SU-DHL-6 (cell line): Measurements from ENCODE around the gene OPA3.

Source experiments
- H2AFZ ChIP-seq: fragments of 200-600 bp; sonication (generic); 2 replicates; pipeline ENCODE4 v1.6.1; 2014; ENCODE audit warnings: low read depth, mild to moderate bottlenecking, moderate library complexity, mixed read lengths, antibody characterized with exemption, low read length; ENCODE audit not compliant: severe bottlenecking
- H3F3A ChIP-seq: fragments of 200-600 bp; shearing (Covaris generic); 2 replicates; pipeline ENCODE4 v1.6.0; 2016; ENCODE audit warnings: antibody characterized with exemption, mild to moderate bottlenecking; ENCODE audit not compliant: insufficient read depth
- H3K27ac ChIP-seq: fragments of 200-600 bp; sonication (generic); 2 replicates; pipeline ENCODE4 v1.5.1; 2016; ENCODE audit warnings: low read depth, mild to moderate bottlenecking, low read length, moderate library complexity, mixed read lengths
- H3K27me3 ChIP-seq: fragments of 200-600 bp; sonication (generic), shearing (Covaris generic); 2 replicates; pipeline ENCODE4 v1.6.0; 2014; ENCODE audit warnings: mild to moderate bottlenecking, low read length
- H3K36me3 ChIP-seq: fragments of 200-600 bp; sonication (generic); 2 replicates; pipeline ENCODE4 v1.6.1; 2014; ENCODE audit warnings: mild to moderate bottlenecking, low read length, mixed read lengths
- H3K4me2 ChIP-seq: fragments of 300-600, 200-600 bp; shearing (Covaris generic), sonication (generic); 2 replicates; pipeline ENCODE4 v1.6.0; 2014; ENCODE audit warnings: low read length, low read depth, mild to moderate bottlenecking; ENCODE audit not compliant: poor library complexity, severe bottlenecking
- H3K4me3 ChIP-seq: fragments of 200-600 bp; sonication (generic); 2 replicates; pipeline ENCODE4 v1.5.1; 2014; ENCODE audit warnings: antibody characterized with exemption, low read length, mild to moderate bottlenecking, mixed read lengths; ENCODE audit not compliant: insufficient read depth, poor library complexity, severe bottlenecking
- H3K79me2 ChIP-seq: fragments of 200-600 bp; sonication (generic); 2 replicates; pipeline ENCODE4 v1.6.1; 2014; ENCODE audit warnings: mild to moderate bottlenecking, low read length, moderate library complexity; ENCODE audit not compliant: insufficient read depth
- H3K9ac ChIP-seq: fragments of 200-600 bp; sonication (generic); 2 replicates; pipeline ENCODE4 v1.7.0; 2014; ENCODE audit warnings: mild to moderate bottlenecking, low read length
- H3K9me2 ChIP-seq: fragments of 200-600 bp; sonication (generic); replicated peaks from 2 replicates; pipeline ENCODE4 v1.6.1; 2014; ENCODE audit warnings: low read length; ENCODE audit not compliant: insufficient read depth
- H3K9me3 ChIP-seq: fragments of 200-600 bp; sonication (generic); 2 replicates; pipeline ENCODE4 v1.6.1; 2014; ENCODE audit warnings: low read length, mixed read lengths; ENCODE audit not compliant: insufficient read depth
- H4K20me1 ChIP-seq: fragments of 200-600 bp; sonication (generic); 2 replicates; pipeline ENCODE4 v1.6.1; 2014; ENCODE audit warnings: low read depth, mild to moderate bottlenecking, antibody characterized with exemption, low read length, moderate library complexity, mixed read lengths
- CTCF ChIP-seq: fragments of 200-600 bp; sonication (generic); IDR thresholded peaks from one replicate; pipeline ENCODE4 v1.5.1; 2017; ENCODE audit warnings: antibody characterized with exemption, mild to moderate bottlenecking, low read length, moderate library complexity; ENCODE audit not compliant: insufficient read depth, poor library complexity, severe bottlenecking
- EZH2phosphoT487 ChIP-seq: fragments of 200-600 bp; sonication (generic), shearing (Covaris generic); conservative IDR thresholded peaks from 2 replicates; pipeline ENCODE4 v1.6.1; 2018; ENCODE audit warnings: mild to moderate bottlenecking, antibody characterized with exemption, low read length, moderate library complexity, mixed read lengths

Gene OPA3

GRCh38 chr19:45547211-45547770 is 37.3 kb downstream of the OPA3 start:
- no peak overlapping the region for H3K27ac ChIP-seq
- H3F3A ChIP-seq = no peaks in the 10 kb centered on the region
- TF ChIP-seq EZH2phosphoT487 (no peak), CTCF (no peak)
- H3K4me2 ChIP-seq = no peak overlapping the region
- H2AFZ ChIP-seq = no peak overlapping the region
- no peak overlapping the region for H3K4me3 ChIP-seq
- H3K79me2 ChIP-seq = no peaks in the 10 kb centered on the region
- H3K9ac ChIP-seq = no peak overlapping the region
- H4K20me1 ChIP-seq = no peaks in the 10 kb centered on the region
- H3K27me3 ChIP-seq = no peaks in the 10 kb centered on the region
- no peaks in the 10 kb centered on the region for H3K9me3 ChIP-seq
- H3K9me2 ChIP-seq = no peaks in the 10 kb centered on the region
- H3K36me3 ChIP-seq = no peaks in the 10 kb centered on the region

GRCh38 chr19:45542234-45542668 is 42.4 kb downstream of the OPA3 start:
- no peaks in the 10 kb centered on the region for H3K79me2 ChIP-seq
- no peak for TF ChIP-seq EZH2phosphoT487
- TF ChIP-seq CTCF = no peak
- no peak overlapping the region for H3K4me3 ChIP-seq
- no peak overlapping the region for H2AFZ ChIP-seq
- no peaks in the 10 kb centered on the region for H3K9me3 ChIP-seq
- no peaks in the 10 kb centered on the region for H3F3A ChIP-seq
- H3K9me2 ChIP-seq = no peaks in the 10 kb centered on the region
- H4K20me1 ChIP-seq = no peaks in the 10 kb centered on the region
- no peaks in the 10 kb centered on the region for H3K36me3 ChIP-seq
- H3K9ac ChIP-seq = no peak overlapping the region
- no peak overlapping the region for H3K4me2 ChIP-seq
- no peak overlapping the region for H3K27ac ChIP-seq
- H3K27me3 ChIP-seq = no peaks in the 10 kb centered on the region

GRCh38 chr19:45539459-45539858 is 45.1 kb downstream of the OPA3 start:
- H4K20me1 ChIP-seq = no peaks in the 10 kb centered on the region
- no peak for TF ChIP-seq CTCF
- no peak for TF ChIP-seq EZH2phosphoT487
- no peaks in the 10 kb centered on the region for H3K9me2 ChIP-seq
- no peaks in the 10 kb centered on the region for H3K9me3 ChIP-seq
- no peaks in the 10 kb centered on the region for H3K36me3 ChIP-seq
- H3K4me3 ChIP-seq = no peak overlapping the region
- H3K79me2 ChIP-seq = no peaks in the 10 kb centered on the region
- no peak overlapping the region for H3K4me2 ChIP-seq
- H3K9ac ChIP-seq = no peak overlapping the region
- no peaks in the 10 kb centered on the region for H3K27me3 ChIP-seq
- no peak overlapping the region for H3K27ac ChIP-seq
- no peak overlapping the region for H2AFZ ChIP-seq
- H3F3A ChIP-seq = no peaks in the 10 kb centered on the region

- Histone ChIP-seq H3K4me3 (no peak overlapping the region), H2AFZ (no peak overlapping the region), H3K4me2 (no peak overlapping the region), H3K9me3 (no peaks in the 10 kb centered on the region), H3K27me3 (no peaks in the 10 kb centered on the region), H3K79me2 (no peaks in the 10 kb centered on the region), H3K27ac (no peak overlapping the region), H3K9ac (no peak overlapping the region), H4K20me1 (no peaks in the 10 kb centered on the region), H3K9me2 (no peaks in the 10 kb centered on the region), H3F3A (no peaks in the 10 kb centered on the region), H3K36me3 (no peaks in the 10 kb centered on the region)
- TF ChIP-seq CTCF (no peak), EZH2phosphoT487 (no peak)
Measured at GRCh38 chr19:45531349-45531748, 53.3 kb downstream of the OPA3 start.
